ENCODE data around the gene PRKG1.

DNA sequence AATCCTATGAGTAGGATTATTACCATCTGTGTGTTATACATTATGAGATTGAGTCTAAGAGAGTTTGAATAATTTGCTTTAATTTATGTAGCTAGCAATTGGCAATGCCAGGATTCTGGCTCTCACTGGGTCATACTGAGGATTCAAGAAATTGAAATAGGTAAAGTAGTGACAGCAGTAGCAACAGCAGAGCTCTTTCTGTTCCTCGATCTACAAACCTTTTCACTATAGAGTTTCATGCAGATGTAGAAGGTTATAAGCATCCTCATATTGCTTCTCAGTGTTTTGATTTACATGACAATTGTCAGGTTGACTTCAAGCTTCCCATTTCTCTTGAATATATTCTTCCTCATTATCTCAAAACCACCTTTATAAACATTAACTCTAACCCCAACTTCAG lies 919.2 kb downstream of the PRKG1 start:
- TF ChIP-seq, protein P1, sequence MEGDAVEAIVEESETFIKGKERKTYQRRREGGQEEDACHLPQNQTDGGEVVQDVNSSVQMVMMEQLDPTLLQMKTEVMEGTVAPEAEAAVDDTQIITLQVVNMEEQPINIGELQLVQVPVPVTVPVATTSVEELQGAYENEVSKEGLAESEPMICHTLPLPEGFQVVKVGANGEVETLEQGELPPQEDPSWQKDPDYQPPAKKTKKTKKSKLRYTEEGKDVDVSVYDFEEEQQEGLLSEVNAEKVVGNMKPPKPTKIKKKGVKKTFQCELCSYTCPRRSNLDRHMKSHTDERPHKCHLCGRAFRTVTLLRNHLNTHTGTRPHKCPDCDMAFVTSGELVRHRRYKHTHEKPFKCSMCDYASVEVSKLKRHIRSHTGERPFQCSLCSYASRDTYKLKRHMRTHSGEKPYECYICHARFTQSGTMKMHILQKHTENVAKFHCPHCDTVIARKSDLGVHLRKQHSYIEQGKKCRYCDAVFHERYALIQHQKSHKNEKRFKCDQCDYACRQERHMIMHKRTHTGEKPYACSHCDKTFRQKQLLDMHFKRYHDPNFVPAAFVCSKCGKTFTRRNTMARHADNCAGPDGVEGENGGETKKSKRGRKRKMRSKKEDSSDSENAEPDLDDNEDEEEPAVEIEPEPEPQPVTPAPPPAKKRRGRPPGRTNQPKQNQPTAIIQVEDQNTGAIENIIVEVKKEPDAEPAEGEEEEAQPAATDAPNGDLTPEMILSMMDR (IDR thresholded peaks at IDR 0.05): no peak
- TF ChIP-seq POLR2AphosphoS5 (IDR thresholded peaks at IDR 0.05) (no peak), EP300 (IDR thresholded peaks at IDR 0.05) (no peak)
